Coronary artery (tissue), 2 donors: ENCODE data around the gene SIGLEC12.
"Not testable (repeated sequence)": the region's sequence is repeated elsewhere in the genome, so short reads cannot be mapped to it uniquely, and the experiment has no call there.

Experiments
- DNase-seq: peaks from one replicate; pipeline ENCODE4 v3.0.0-alpha.2; 2017; ENCODE audit warnings: low spot score
- H3K27ac ChIP-seq, 2 donors: fragments of 200-600 bp; sonication (generic); one replicate each; pipeline ENCODE4 v1.5.1; 2016 to 2019
- H3K4me3 ChIP-seq: fragments of 200-600 bp; sonication (generic); 2 replicates; pipeline ENCODE4 v1.5.1; 2016; ENCODE audit warnings: mild to moderate bottlenecking, moderate library complexity
- CTCF ChIP-seq: fragments of 200-600 bp; sonication (generic); IDR thresholded peaks from one replicate; pipeline ENCODE4 v1.5.1; 2019; ENCODE audit warnings: antibody characterized with exemption

SIGLEC12 gene

DNA sequence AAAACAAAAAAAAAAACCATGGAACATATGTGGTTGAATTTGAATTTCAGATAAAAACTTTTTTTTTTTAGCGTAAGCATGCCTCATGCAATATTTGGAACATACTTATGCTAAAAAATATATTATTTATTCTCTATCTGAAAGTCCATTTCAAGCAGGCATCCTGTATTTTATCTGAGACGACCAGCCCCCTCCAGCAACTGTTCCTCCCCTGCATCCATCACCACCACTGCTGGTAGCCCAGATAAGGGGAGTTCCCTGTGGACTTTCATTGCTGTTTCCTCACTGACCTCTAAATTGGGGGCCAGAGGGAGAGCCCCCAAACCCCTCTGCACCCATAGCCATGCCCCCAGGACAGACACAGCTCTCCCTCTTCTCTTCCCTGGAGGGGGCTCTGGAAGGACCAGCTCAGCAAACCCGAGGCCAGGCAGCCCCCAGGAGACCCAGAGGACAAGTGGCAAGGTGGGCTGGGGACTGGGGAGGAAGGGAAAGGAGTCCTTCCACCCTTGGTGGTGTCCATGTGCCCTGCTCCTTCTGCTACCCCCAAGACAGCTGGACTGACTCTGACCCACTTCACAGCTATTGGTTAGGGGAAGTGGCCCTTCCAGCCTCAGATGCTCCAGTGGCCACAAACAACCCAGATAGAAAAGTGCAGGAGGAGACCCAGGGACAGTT, 6.6 kb upstream of the SIGLEC12 start:
- H3K4me3 ChIP-seq, result no peak overlapping the region
- no peak overlapping the region for H3K27ac ChIP-seq
- TF ChIP-seq CTCF, result no peak
- no peak for DNase-seq

DNA sequence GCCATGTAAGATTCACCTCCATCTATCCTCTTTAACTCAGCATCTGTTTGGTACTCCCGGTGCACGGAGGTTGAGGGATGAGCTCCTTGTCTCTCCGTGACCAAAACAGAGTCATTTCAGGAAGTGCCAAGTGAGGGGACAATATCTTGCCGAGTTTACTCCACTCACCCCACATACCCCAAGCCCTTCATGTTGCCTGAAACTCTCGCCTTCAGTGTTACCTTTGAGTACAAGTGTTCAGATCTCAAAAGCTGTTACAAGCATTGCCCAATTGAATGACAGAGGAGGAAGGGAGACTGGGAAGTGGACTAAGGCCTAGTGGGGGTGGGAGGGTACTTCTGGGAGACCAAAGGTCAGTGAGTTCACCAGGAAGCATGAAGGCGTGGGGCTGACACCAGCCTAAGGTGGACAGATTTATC, 6.0 kb upstream of the SIGLEC12 start:
- Histone ChIP-seq H3K4me3 (no peak overlapping the region), H3K27ac (no peak overlapping the region)
- no peak for DNase-seq
- TF ChIP-seq CTCF, result no peak

- TF ChIP-seq CTCF, result no peak
- no peak overlapping the region for H3K27ac ChIP-seq
- no peak overlapping the region for H3K4me3 ChIP-seq
- DNase-seq, result no peak
These were observed 5.6 kb upstream of the SIGLEC12 start for GRCh38 chr19:51507192-51507591.

- Histone ChIP-seq H3K4me3 (no peak overlapping the region), H3K27ac (no peak overlapping the region)
- no peak for TF ChIP-seq CTCF
- DNase-seq, result no peak
These were observed 4.3 kb upstream of the SIGLEC12 start for GRCh38 chr19:51505904-51506303.

DNA sequence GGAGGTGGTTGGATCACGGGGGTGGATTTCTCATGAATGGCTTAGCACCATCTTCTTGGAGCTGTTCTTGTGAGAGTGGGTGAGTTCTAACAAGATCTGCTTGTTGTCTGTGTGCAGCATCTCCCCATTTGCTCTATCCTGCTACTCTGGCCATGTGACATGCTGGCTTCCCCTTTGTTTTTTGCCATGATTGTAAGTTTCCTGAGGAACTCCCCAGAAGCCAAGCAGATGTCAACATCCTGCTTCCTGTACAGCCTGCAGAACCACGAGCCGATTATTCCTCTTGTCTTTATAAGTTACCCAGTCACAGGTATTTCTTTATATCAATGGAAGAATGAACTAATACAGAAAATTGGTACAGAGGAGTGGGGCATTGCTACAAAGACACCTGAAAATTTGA, 2.3 kb upstream of the SIGLEC12 start:
- TF ChIP-seq CTCF, result no peak
- DNase-seq, result no peak
- H3K27ac ChIP-seq, result no peak overlapping the region
- no peak overlapping the region for H3K4me3 ChIP-seq

DNA sequence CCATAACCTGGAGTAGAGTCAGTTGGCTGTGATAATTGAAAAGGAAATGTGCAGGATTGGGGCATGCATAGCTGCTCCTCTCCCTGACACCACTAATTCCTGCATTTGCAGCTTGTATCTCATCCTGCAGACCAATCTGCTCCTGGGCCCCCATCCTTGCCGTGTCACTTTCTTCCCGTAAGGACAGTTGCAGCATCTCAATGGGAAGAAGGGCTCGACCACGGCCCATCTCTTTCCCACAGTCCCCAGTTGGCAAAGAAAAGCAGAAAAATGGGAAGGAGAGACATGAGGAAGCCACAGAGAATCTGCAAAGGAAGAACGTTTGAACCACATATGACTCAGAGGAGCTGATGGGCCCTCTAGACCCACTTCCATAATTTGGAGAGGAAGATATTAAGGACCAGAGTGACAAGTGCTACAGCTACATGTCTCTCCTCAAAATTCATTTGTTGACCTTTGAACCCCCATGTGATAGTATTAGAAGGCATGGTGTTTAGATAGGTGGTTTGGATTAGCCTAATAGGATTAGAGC, 1.8 kb upstream of the SIGLEC12 start:
- TF ChIP-seq CTCF, result no peak
- no peak overlapping the region for H3K27ac ChIP-seq

GRCh38 chr19:51500931-51501330, 669 bp downstream of the SIGLEC12 start:
- DNase-seq, H3K27ac ChIP-seq, H3K4me3 ChIP-seq: not testable (repeated sequence)

More for the DNA sequence above, 1.8 kb upstream of the SIGLEC12 start:
- DNase-seq, result no peak
- no peak overlapping the region for H3K4me3 ChIP-seq
